Lower leg skin (tissue), 4 donors: ENCODE data around the gene OR13C2. TPM values are rescaled to one million over a fixed set of nuclear protein-coding genes. Genes with fewer than 3 reads are reported as not detected.

Source experiments
- DNase-seq, 2 donors: peaks; one replicate each; pipeline ENCODE4 v3.0.0-alpha.2; 2019; ENCODE audit warnings: low spot score in 2 of 2
- H3K4me3 ChIP-seq: fragments of 200-600 bp; sonication (generic); 2 replicates; pipeline ENCODE4 v1.5.1; 2017; ENCODE audit warnings: mild to moderate bottlenecking, low read depth; ENCODE audit not compliant: poor library complexity, severe bottlenecking
- POLR2A ChIP-seq, 2 donors: fragments of 450-650 bp; IDR thresholded peaks; one replicate each; pipeline ENCODE4 v1.6.1; 2016 to 2017; ENCODE audit warnings: antibody characterized with exemption in 2 of 2, mild to moderate bottlenecking in 1 of 2, moderate library complexity in 1 of 2
- WGBS, 2 donors: methylation state at CpG; one replicate each; pipeline ENCODE4 v1.1.5; 2018; 5-methylcytosine and 5-hydroxymethylcytosine counted together
- intact Hi-C: fragments of 100-400 bp; cut with DNase I; formaldehyde crosslinking; loops from one replicate; pipeline ENCODE4 v1.15.0; 2023; ENCODE audit warnings: low total_unique reads
- total RNA-seq, 4 donors: library from RNA; depleted of rRNA; stranded (reverse); fragments of >200 nt; gene quantifications; one replicate each; pipeline ENCODE4 v1.1.0, GENCODE V29; 2016
- TF ChIP-seq, protein P1 (sequence below), 3 donors: fragments of 450-650 bp; IDR thresholded peaks; one replicate each; pipeline ENCODE4 v1.5.1; 2016; ENCODE audit warnings: antibody characterized with exemption in 3 of 3, mild to moderate bottlenecking in 3 of 3, moderate library complexity in 2 of 3

The OR13C2 gene
- total RNA-seq, 4 donors from 2014 or later, result 0.36 TPM; not detected in 3

DNA sequence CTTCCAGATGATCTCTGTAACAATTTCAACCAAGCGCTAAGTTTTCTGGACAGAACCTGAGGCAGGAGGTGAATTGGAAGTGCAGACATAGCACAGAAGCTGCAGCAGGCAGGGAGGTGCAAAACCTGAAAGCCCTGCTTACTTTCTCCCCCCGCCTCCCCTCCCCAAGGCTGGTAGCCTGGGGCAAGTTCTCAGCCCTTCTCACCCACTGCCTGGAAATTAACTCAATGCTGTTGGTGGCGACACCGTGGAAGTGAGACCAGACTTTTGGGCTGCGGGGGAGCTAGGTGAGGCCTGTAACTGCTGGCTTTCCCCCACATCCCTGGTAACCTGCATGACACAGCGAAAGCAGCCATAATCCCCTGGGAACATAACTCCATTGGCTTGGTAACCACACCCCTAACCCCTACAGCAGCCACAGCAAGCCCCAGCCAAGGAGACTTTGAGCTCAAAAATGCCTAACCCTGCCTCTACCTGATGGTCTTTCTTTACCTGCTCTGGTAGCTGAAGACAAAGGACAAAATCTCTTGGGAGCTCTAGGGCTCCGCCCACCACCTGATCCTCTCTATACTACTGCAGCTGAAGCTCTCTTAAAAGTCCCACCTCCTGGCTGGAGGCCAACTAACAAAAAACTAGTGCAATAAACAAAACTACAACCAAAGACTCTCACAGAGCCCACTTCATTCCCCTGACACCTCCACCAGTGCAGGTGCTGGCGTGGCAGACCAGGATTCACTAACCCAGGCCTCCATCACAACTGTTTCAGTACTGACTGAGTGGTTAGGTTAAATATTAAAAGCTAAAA is 48.4 kb downstream of the OR13C2 start:
- no peak for DNase-seq
- intact Hi-C loops, result no loop called here
- TF ChIP-seq, protein P1, sequence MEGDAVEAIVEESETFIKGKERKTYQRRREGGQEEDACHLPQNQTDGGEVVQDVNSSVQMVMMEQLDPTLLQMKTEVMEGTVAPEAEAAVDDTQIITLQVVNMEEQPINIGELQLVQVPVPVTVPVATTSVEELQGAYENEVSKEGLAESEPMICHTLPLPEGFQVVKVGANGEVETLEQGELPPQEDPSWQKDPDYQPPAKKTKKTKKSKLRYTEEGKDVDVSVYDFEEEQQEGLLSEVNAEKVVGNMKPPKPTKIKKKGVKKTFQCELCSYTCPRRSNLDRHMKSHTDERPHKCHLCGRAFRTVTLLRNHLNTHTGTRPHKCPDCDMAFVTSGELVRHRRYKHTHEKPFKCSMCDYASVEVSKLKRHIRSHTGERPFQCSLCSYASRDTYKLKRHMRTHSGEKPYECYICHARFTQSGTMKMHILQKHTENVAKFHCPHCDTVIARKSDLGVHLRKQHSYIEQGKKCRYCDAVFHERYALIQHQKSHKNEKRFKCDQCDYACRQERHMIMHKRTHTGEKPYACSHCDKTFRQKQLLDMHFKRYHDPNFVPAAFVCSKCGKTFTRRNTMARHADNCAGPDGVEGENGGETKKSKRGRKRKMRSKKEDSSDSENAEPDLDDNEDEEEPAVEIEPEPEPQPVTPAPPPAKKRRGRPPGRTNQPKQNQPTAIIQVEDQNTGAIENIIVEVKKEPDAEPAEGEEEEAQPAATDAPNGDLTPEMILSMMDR (IDR thresholded peaks at IDR 0.05), result no peak
- TF ChIP-seq POLR2A (IDR thresholded peaks at IDR 0.05), result no peak
- no peak overlapping the region for H3K4me3 ChIP-seq
- 79 to 83% methylated on average over 8 of the region's 8 CpGs for WGBS, 2 donors

DNA sequence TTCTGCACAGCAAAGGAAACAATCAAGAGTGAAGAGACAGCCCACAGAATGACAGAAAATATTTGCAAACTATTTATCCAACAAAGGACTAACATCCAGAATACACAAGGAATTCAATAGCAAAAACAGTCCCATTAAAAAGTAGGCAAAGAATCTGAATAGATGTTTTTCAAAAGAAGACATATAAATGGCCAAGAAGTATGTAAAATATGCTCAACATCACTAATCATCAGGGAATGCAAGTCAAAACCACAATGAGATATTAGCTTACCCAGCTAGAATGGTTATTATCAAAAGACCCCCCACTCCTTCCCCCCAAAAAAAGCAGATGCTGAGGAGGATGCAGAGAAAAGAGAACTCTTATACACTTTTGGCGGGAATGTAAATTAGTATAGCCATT is 49.9 kb downstream of the OR13C2 start:
- DNase-seq, result no peak
- WGBS, 2 donors, result 88 to 100% methylated on average over 1 of the region's 1 CpG
- H3K4me3 ChIP-seq, result no peak overlapping the region
- TF ChIP-seq, protein P1 (IDR thresholded peaks at IDR 0.05), result no peak
- TF ChIP-seq POLR2A (IDR thresholded peaks at IDR 0.05), result no peak
- intact Hi-C loops, result no loop called here

Other genes with a start within 250 kb of the OR13C2 start
- gene OR13F1, start 101.4 kb downstream of the OR13C2 start, total RNA-seq, result not detected
- not detected for gene OR13C4, start 78.4 kb downstream of the OR13C2 start, total RNA-seq
- not detected for gene OR13C3, start 68.8 kb downstream of the OR13C2 start, total RNA-seq
- gene OR13C8, start 36.5 kb downstream of the OR13C2 start, total RNA-seq, result not detected
- gene OR13C5, start 6.2 kb downstream of the OR13C2 start, total RNA-seq, result not detected
- not detected for gene OR13C9, start 12.6 kb upstream of the OR13C2 start, total RNA-seq
- not detected for gene OR13D1, start 88.9 kb upstream of the OR13C2 start, total RNA-seq
- gene NIPSNAP3A, start 142.1 kb upstream of the OR13C2 start, total RNA-seq, result 10 to 100 TPM; 22.0 to 30.1 (median 26.0) TPM
- 1 to 10 TPM; 1.6 to 3.2 (median 1.9) TPM for gene NIPSNAP3B, start 158.5 kb upstream of the OR13C2 start, total RNA-seq